ENCODE results near the gene VEGFD.

The VEGFD gene, protein sequence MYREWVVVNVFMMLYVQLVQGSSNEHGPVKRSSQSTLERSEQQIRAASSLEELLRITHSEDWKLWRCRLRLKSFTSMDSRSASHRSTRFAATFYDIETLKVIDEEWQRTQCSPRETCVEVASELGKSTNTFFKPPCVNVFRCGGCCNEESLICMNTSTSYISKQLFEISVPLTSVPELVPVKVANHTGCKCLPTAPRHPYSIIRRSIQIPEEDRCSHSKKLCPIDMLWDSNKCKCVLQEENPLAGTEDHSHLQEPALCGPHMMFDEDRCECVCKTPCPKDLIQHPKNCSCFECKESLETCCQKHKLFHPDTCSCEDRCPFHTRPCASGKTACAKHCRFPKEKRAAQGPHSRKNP

DNA sequence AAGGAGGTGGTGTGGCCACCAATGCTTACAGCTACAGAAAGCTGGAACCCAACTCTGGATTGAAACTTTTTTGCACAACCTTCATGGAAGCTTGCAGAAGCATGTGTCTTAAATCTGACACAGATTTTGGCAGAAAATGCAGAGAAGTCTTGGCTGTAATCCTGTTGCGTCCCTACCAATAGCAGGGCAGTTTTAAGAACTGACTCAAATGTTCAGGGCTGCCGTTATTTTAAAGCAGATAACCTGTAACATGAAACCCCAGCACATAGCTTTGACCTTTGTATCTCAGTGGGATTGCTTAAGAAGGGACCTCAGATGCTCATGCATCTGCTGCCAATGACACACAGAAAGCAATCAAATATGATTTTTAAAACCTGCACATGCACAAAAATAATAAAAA lies at the start of gene VEGFD:
Gene VEGFD (minus strand): TSS at position 110 of the 400 bp plus-strand sequence. CDS start 467 bp downstream, outside the sequence.
- Histone ChIP-seq H3K9ac (ENCODE audit: low read length) (no peak within 1 kb of the TSS), H3K36me3 (ENCODE audit: insufficient read depth, low read length) (no peaks in the 10 kb centered on the region), H3K9me3 (ENCODE audit: low read length) (no peaks in the 10 kb centered on the region), H2AFZ (ENCODE audit: low read length) (no peak within 1 kb of the TSS), H3K4me1 (ENCODE audit: insufficient read depth, low read length, severe bottlenecking) (no peaks in the 10 kb centered on the region), H3K4me2 (ENCODE audit: low read length) (no peak within 1 kb of the TSS), H3K4me3 (ENCODE audit: low read depth, low read length, poor library complexity, severe bottlenecking) (no peak within 1 kb of the TSS), H3F3A (ENCODE audit: insufficient read depth, low read length) (no peaks in the 10 kb centered on the region), H4K20me1 (ENCODE audit: insufficient read depth, low read length) (no peaks in the 10 kb centered on the region), H3K79me2 (ENCODE audit: insufficient read depth, low read length) (no peaks in the 10 kb centered on the region), H3K27ac (ENCODE audit: low read depth, low read length, poor library complexity, severe bottlenecking) (no peak within 1 kb of the TSS), H3K27me3 (ENCODE audit: insufficient read depth, low read length) (no peaks in the 10 kb centered on the region), H3K9me2 (ENCODE audit: low read depth, low read length) (no peaks in the 10 kb centered on the region)
- no peak for TF ChIP-seq EZH2 (IDR thresholded peaks at IDR 0.05; ENCODE audit: borderline replicate concordance, low read length)
- TF ChIP-seq, protein P1, sequence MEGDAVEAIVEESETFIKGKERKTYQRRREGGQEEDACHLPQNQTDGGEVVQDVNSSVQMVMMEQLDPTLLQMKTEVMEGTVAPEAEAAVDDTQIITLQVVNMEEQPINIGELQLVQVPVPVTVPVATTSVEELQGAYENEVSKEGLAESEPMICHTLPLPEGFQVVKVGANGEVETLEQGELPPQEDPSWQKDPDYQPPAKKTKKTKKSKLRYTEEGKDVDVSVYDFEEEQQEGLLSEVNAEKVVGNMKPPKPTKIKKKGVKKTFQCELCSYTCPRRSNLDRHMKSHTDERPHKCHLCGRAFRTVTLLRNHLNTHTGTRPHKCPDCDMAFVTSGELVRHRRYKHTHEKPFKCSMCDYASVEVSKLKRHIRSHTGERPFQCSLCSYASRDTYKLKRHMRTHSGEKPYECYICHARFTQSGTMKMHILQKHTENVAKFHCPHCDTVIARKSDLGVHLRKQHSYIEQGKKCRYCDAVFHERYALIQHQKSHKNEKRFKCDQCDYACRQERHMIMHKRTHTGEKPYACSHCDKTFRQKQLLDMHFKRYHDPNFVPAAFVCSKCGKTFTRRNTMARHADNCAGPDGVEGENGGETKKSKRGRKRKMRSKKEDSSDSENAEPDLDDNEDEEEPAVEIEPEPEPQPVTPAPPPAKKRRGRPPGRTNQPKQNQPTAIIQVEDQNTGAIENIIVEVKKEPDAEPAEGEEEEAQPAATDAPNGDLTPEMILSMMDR (IDR thresholded peaks at IDR 0.05; ENCODE audit: low read length), result no peak

DNA sequence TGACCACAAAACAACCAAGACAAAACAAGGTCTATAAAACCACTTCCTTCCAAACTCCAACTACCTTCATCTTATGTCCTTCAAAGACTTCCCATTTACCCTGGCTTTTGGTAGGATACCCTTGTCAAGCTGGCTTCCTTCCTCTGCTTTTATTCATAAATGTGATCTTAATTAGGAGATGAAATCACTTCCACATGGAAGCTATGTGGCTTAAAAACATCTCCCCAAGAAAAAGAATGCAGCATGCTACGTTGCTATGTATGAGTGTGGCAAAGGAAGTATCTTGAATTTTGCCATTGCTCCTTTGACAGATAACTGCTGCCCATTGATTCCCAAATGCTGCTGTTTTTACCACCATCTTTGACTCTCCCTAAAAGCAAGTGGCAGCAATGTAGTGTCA lies 46.4 kb upstream of the VEGFD start:
- no peaks in the 10 kb centered on the region for H3K36me3 ChIP-seq (ENCODE audit: insufficient read depth, low read length)
- TF ChIP-seq EZH2 (IDR thresholded peaks at IDR 0.05; ENCODE audit: borderline replicate concordance, low read length), result no peak
- TF ChIP-seq, protein P1 (IDR thresholded peaks at IDR 0.05; ENCODE audit: low read length), result no peak
- H2AFZ ChIP-seq (ENCODE audit: low read length), result no peak overlapping the region
- no peak overlapping the region for H3K4me2 ChIP-seq (ENCODE audit: low read length)
- H3K9ac ChIP-seq (ENCODE audit: low read length), result no peak overlapping the region
- H3K4me3 ChIP-seq (ENCODE audit: low read depth, low read length, poor library complexity, severe bottlenecking), result no peak overlapping the region
- H3K27ac ChIP-seq (ENCODE audit: low read depth, low read length, poor library complexity, severe bottlenecking), result no peak overlapping the region
- H3K27me3 ChIP-seq (ENCODE audit: insufficient read depth, low read length), result no peaks in the 10 kb centered on the region
- no peaks in the 10 kb centered on the region for H3K79me2 ChIP-seq (ENCODE audit: insufficient read depth, low read length)
- H3K9me2 ChIP-seq (ENCODE audit: low read depth, low read length), result no peaks in the 10 kb centered on the region
- H3K9me3 ChIP-seq (ENCODE audit: low read length), result no peaks in the 10 kb centered on the region
- no peaks in the 10 kb centered on the region for H3F3A ChIP-seq (ENCODE audit: insufficient read depth, low read length)
- no peaks in the 10 kb centered on the region for H3K4me1 ChIP-seq (ENCODE audit: insufficient read depth, low read length, severe bottlenecking)
- H4K20me1 ChIP-seq (ENCODE audit: insufficient read depth, low read length), result no peaks in the 10 kb centered on the region

DNA sequence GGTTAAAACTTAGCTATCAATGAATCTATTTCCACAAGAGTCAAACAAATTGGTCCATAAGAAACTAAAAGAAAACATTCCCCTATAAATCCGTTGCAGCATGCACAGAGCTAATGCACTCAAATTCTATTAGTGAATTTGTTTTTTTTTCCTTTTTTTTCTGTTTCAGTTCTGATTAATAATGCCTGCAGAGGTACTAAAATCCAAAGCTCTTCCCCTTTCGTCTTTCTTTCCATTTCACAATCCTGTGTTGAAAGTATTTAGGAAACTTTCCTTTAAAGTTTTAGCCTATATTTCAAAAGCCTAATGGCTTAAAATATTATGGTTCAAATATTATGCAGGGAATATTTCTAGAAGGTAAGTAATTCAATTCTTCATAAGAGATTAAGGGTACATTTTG lies 45.9 kb upstream of the VEGFD start:
- H3K4me1 ChIP-seq (ENCODE audit: insufficient read depth, low read length, severe bottlenecking), result no peaks in the 10 kb centered on the region
- H3K79me2 ChIP-seq (ENCODE audit: insufficient read depth, low read length), result no peaks in the 10 kb centered on the region
- no peak overlapping the region for H3K4me3 ChIP-seq (ENCODE audit: low read depth, low read length, poor library complexity, severe bottlenecking)
- H3K36me3 ChIP-seq (ENCODE audit: insufficient read depth, low read length), result no peaks in the 10 kb centered on the region
- H3K27me3 ChIP-seq (ENCODE audit: insufficient read depth, low read length), result no peaks in the 10 kb centered on the region
- no peaks in the 10 kb centered on the region for H4K20me1 ChIP-seq (ENCODE audit: insufficient read depth, low read length)
- no peak overlapping the region for H3K9ac ChIP-seq (ENCODE audit: low read length)
- no peak overlapping the region for H2AFZ ChIP-seq (ENCODE audit: low read length)
- no peaks in the 10 kb centered on the region for H3K9me3 ChIP-seq (ENCODE audit: low read length)
- no peak overlapping the region for H3K27ac ChIP-seq (ENCODE audit: low read depth, low read length, poor library complexity, severe bottlenecking)
- no peak overlapping the region for H3K4me2 ChIP-seq (ENCODE audit: low read length)
- H3F3A ChIP-seq (ENCODE audit: insufficient read depth, low read length), result no peaks in the 10 kb centered on the region
- H3K9me2 ChIP-seq (ENCODE audit: low read depth, low read length), result no peaks in the 10 kb centered on the region
- TF ChIP-seq, protein P1 (IDR thresholded peaks at IDR 0.05; ENCODE audit: low read length), result no peak
- no peak for TF ChIP-seq EZH2 (IDR thresholded peaks at IDR 0.05; ENCODE audit: borderline replicate concordance, low read length)
